ENCODE data around the gene GLRX.
"Not testable (repeated sequence)": the region's sequence is repeated elsewhere in the genome, so short reads cannot be mapped to it uniquely, and the experiment has no call there.

GLRX gene

DNA sequence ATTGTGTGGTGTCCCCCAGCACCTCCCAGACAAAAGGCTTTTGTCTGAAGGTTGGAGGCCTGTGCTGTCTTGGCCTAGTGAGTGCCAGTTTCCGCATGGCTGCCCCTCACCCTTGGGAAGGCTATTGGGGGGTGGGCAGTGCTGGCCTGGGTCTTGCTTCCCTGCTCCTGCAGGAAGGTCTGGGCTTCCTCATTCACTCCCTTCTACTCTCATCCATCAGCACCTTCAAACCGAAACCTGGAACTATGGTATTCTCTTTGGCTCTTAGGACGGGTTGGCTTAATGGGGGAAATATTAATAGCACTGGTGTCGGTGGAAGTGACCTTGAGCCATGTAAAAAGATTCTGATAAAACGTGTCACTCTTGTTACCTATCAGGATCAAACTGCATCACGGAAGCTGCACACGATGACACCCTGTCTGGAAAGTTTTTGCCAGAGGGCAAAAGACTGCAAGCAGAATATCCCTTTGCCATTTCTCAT is 34.0 kb upstream of the GLRX start:
- no peak for FAIRE-seq
- DNase-seq (ENCODE audit: insufficient read length, low spot score) = no peak
- TF ChIP-seq SPI1 (IDR thresholded peaks at IDR 0.05; ENCODE audit: low read depth, low read length) = no peak
- TF ChIP-seq POLR2AphosphoS5 (IDR thresholded peaks at IDR 0.05; ENCODE audit: low read depth, low read length) = no peak
- no peak for TF ChIP-seq PAX5 (IDR thresholded peaks at IDR 0.05; ENCODE audit: insufficient read depth, low read length, severe bottlenecking)
- no peak for TF ChIP-seq POU2F2 (IDR thresholded peaks at IDR 0.05; ENCODE audit: low read depth, low read length)
- TF ChIP-seq POLR2A (IDR thresholded peaks at IDR 0.05; ENCODE audit: low read depth, low read length) = no peak
- no peak for TF ChIP-seq TAF1 (IDR thresholded peaks at IDR 0.05; ENCODE audit: low read depth, low read length)

DNA sequence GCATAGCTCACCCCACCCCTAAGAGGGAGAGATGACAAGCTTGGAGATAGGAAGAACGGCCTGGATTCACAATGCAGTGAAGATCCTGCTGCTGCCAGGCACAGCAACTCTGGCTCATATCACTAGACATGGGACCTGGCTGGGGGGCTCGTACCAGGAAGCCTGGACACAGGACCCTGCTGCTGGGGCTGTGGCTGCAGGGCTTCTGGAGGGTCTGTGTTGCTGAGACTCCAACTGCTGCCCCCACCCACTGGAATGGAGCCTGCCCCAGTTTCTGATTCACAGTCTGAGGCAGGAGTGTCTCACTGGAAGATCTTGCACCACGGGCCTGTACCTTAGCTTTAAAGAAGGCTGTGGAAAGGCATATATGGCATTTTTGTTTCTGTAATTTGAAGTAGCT is 31.0 kb upstream of the GLRX start:
- no peak for TF ChIP-seq POLR2AphosphoS5 (IDR thresholded peaks at IDR 0.05; ENCODE audit: low read depth, low read length)
- no peak for TF ChIP-seq TAF1 (IDR thresholded peaks at IDR 0.05; ENCODE audit: low read depth, low read length)
- no peak for TF ChIP-seq SPI1 (IDR thresholded peaks at IDR 0.05; ENCODE audit: low read depth, low read length)
- TF ChIP-seq POU2F2 (IDR thresholded peaks at IDR 0.05; ENCODE audit: low read depth, low read length) = no peak
- no peak for TF ChIP-seq POLR2A (IDR thresholded peaks at IDR 0.05; ENCODE audit: low read depth, low read length)
- no peak for TF ChIP-seq PAX5 (IDR thresholded peaks at IDR 0.05; ENCODE audit: insufficient read depth, low read length, severe bottlenecking)
- DNase-seq (ENCODE audit: insufficient read length, low spot score) = no peak
- FAIRE-seq = no peak

DNA sequence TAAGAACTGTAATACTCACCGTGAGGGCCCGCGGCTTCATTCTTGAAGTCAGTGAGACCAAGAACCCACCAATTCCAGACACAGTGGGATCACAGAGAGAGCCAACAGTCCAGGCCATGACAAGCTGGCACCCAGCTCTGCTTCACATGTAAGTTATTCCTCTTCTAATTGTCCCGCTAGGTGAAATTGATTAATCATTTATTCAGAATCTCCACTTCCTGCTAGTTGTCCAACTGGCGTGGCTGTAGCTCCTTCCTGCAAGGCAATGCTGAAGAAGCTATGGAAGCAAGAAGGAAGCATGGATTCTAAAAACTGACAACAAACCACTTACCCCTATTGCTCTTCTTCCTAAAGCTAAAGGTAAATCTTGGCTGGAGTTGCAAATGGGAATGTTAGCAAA is 30.0 kb upstream of the GLRX start:
- TF ChIP-seq POU2F2 (IDR thresholded peaks at IDR 0.05; ENCODE audit: low read depth, low read length) (no peak), TAF1 (IDR thresholded peaks at IDR 0.05; ENCODE audit: low read depth, low read length) (no peak), SPI1 (IDR thresholded peaks at IDR 0.05; ENCODE audit: low read depth, low read length) (no peak), POLR2AphosphoS5 (IDR thresholded peaks at IDR 0.05; ENCODE audit: low read depth, low read length) (no peak), PAX5 (IDR thresholded peaks at IDR 0.05; ENCODE audit: insufficient read depth, low read length, severe bottlenecking) (no peak), POLR2A (IDR thresholded peaks at IDR 0.05; ENCODE audit: low read depth, low read length) (no peak)
- FAIRE-seq (no peak), DNase-seq (ENCODE audit: insufficient read length, low spot score) (no peak)

DNA sequence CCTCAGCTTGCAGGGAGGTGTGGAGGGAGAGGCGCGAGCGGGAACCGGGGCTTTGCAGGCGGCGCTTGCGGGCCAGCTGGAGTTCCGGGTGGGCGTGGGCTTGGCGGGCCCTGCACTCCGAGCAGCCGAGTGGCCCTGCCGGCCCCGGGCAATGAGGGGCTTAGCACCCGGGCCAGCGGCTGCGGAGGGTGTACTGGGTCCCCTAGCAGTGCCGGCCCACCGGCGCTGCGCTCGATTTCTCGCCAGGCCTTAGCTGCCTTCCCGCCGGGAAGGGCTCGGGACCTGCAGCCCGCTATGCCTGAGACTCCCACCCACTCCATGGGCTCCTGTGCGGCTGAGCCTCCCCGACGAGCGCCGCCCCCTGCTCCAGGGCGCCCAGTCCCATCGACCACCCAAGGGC is 28.6 kb upstream of the GLRX start:
- not testable (repeated sequence) for FAIRE-seq; DNase-seq (ENCODE audit: insufficient read length, low spot score)

DNA sequence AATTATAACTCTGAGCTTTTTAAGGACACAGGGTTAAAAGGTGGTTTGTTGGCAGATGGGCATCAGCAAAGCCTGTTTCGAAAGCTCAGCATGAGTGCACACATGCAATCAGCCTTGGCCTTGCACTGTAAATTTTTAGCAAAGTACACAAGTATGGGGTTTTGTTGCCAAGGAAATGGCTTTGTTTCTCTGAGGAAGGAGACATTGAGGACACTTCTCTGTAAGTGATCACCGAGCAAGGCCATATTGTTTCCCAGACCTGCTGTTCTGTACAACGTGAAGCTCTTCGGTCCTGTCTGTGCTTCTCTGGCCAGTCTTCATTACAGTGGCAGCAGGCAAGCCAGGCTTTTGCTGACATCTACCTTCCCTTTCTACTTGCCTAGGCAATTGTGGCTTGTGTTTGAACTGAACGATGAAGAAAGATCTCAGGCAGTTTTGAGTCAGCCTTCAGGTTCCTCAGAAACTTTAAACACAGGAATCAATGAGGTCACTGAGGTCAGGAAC is 27.9 kb upstream of the GLRX start:
- FAIRE-seq = no peak
- TF ChIP-seq POU2F2 (IDR thresholded peaks at IDR 0.05; ENCODE audit: low read depth, low read length) (no peak), POLR2AphosphoS5 (IDR thresholded peaks at IDR 0.05; ENCODE audit: low read depth, low read length) (no peak), TAF1 (IDR thresholded peaks at IDR 0.05; ENCODE audit: low read depth, low read length) (no peak), PAX5 (IDR thresholded peaks at IDR 0.05; ENCODE audit: insufficient read depth, low read length, severe bottlenecking) (no peak), POLR2A (IDR thresholded peaks at IDR 0.05; ENCODE audit: low read depth, low read length) (no peak), SPI1 (IDR thresholded peaks at IDR 0.05; ENCODE audit: low read depth, low read length) (no peak)
- no peak for DNase-seq (ENCODE audit: insufficient read length, low spot score)

DNA sequence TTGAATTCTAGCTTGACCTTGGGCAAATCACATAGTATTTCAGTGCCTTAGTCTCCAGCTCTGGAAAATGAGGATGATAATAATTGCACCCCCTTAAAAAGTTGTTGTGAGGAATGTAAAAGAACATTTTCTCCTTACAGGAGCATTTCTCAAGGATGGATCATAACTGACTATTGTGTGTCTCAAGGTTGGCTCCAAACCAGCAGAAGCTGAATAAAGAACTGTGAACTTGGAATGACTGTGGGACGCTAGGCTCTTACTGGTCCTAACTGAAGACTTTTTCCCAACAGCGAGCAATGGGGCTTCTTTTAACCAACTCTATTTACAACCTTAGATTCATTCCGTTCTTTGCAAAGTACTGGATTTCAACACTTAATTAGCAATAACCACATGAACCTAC is 26.2 kb upstream of the GLRX start:
- TF ChIP-seq POLR2AphosphoS5 (IDR thresholded peaks at IDR 0.05; ENCODE audit: low read depth, low read length) (no peak), POU2F2 (IDR thresholded peaks at IDR 0.05; ENCODE audit: low read depth, low read length) (no peak), SPI1 (IDR thresholded peaks at IDR 0.05; ENCODE audit: low read depth, low read length) (no peak), TAF1 (IDR thresholded peaks at IDR 0.05; ENCODE audit: low read depth, low read length) (no peak), POLR2A (IDR thresholded peaks at IDR 0.05; ENCODE audit: low read depth, low read length) (no peak), PAX5 (IDR thresholded peaks at IDR 0.05; ENCODE audit: insufficient read depth, low read length, severe bottlenecking) (no peak)
- no peak for FAIRE-seq
- no peak for DNase-seq (ENCODE audit: insufficient read length, low spot score)

DNA sequence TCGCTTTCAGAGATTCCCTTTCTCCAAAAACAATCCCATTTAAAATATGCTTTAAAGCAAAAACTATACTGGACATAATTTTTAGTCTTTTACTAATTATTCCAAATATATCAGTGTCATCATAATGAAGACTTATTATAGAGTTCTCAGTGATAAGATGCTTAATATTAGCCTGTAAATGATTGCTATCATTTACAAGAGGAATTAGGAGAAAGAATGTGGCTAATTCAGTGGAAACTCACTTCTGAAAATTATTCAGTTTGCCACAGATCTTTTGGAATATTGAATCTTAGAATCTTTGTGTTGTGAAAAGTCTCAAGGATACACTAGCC is 24.7 kb upstream of the GLRX start:
- no peak for DNase-seq (ENCODE audit: insufficient read length, low spot score)
- TF ChIP-seq POU2F2 (IDR thresholded peaks at IDR 0.05; ENCODE audit: low read depth, low read length) (no peak), SPI1 (IDR thresholded peaks at IDR 0.05; ENCODE audit: low read depth, low read length) (no peak), PAX5 (IDR thresholded peaks at IDR 0.05; ENCODE audit: insufficient read depth, low read length, severe bottlenecking) (no peak), POLR2A (IDR thresholded peaks at IDR 0.05; ENCODE audit: low read depth, low read length) (no peak)
- no peak for FAIRE-seq

DNA sequence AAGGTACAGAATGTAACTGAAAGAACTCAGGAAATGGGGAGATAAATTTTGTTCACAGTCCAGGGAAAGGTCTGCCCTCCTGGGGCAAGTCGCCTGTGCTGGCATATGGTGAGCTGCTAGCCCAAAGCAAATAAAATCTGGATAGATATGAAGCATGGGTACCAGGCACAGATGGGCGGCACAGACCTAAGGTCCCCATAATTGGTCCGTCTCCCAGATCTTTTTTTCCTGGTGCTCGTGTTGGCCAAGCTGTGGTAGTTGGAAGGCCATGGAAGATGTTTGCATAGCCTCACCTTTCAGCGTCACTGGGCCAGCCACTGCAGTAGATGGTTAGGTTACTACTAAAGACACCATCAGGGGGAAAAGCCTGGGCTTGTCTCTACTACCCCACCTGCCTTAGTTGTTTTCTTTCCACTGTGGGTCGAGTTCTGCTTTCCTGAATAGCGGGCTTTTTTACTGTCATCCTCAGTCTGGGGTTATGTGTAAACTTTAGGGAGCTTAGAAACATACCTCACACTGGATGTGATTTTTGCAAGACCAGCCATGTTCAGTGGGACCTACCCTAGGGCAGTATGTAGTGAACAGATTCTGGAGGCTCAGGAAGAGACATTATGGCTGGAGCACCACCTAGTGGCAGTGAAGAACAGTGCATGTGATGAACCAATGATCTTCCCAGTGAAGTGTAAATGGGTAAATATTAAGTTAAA is 24.2 kb upstream of the GLRX start:
- TF ChIP-seq POU2F2 (IDR thresholded peaks at IDR 0.05; ENCODE audit: low read depth, low read length) (no peak), POLR2AphosphoS5 (IDR thresholded peaks at IDR 0.05; ENCODE audit: low read depth, low read length) (no peak), SPI1 (IDR thresholded peaks at IDR 0.05; ENCODE audit: low read depth, low read length) (no peak), TAF1 (IDR thresholded peaks at IDR 0.05; ENCODE audit: low read depth, low read length) (no peak), PAX5 (IDR thresholded peaks at IDR 0.05; ENCODE audit: insufficient read depth, low read length, severe bottlenecking) (no peak), POLR2A (IDR thresholded peaks at IDR 0.05; ENCODE audit: low read depth, low read length) (no peak)
- peak; percentile 82 for FAIRE-seq

DNA sequence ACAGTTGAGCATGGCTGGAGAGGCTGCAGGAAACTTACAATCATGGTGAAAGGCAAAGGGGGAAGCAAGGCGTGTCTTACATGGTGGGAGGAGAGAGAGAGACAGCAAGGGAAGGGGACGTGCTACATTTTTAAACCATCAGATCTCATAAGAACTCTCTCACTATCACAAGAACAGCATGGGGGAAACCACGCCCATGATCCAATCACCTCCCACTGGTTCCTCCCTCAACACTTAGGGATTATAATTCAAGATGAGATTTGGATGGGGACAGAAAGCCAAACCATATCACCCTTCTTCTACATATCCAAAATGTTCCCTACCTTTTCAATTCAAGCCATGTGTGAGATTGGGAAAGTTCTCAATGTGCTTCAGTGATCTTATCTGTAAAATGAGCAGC is 22.9 kb upstream of the GLRX start:
- DNase-seq (ENCODE audit: insufficient read length, low spot score) (no peak), FAIRE-seq (no peak)
- TF ChIP-seq POU2F2 (IDR thresholded peaks at IDR 0.05; ENCODE audit: low read depth, low read length) (no peak), SPI1 (IDR thresholded peaks at IDR 0.05; ENCODE audit: low read depth, low read length) (no peak), POLR2AphosphoS5 (IDR thresholded peaks at IDR 0.05; ENCODE audit: low read depth, low read length) (no peak), TAF1 (IDR thresholded peaks at IDR 0.05; ENCODE audit: low read depth, low read length) (no peak), PAX5 (IDR thresholded peaks at IDR 0.05; ENCODE audit: insufficient read depth, low read length, severe bottlenecking) (no peak), POLR2A (IDR thresholded peaks at IDR 0.05; ENCODE audit: low read depth, low read length) (no peak)

More for the DNA sequence above, 24.2 kb upstream of the GLRX start:
- no peak for DNase-seq (ENCODE audit: insufficient read length, low spot score)

DNA sequence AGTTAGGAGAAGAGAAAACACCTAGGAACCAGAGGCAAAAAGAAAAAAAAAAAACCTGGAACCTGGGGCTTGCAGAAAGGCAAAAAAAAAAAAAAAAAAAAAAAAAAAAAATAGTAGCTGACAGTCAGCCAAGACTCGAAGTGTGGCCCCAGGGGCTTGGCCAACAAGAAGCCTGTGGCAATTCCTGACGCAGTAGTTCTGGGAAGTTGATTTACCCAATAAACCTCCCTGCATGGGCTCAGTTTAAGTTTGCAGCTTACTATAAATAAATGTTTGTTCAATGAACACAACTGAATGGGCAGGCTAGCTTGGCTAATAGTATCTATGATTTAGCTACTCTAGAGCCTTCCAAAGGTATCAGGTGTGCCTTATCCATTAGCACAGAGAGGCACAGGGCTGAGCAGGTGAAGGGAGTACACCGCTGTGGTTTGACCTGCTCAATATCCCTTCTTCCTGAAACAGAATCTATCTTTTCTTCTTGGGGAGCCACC is 21.3 kb upstream of the GLRX start:
- TF ChIP-seq TAF1 (IDR thresholded peaks at IDR 0.05; ENCODE audit: low read depth, low read length) (no peak), PAX5 (IDR thresholded peaks at IDR 0.05; ENCODE audit: insufficient read depth, low read length, severe bottlenecking) (no peak), SPI1 (IDR thresholded peaks at IDR 0.05; ENCODE audit: low read depth, low read length) (no peak), POLR2AphosphoS5 (IDR thresholded peaks at IDR 0.05; ENCODE audit: low read depth, low read length) (no peak), POU2F2 (IDR thresholded peaks at IDR 0.05; ENCODE audit: low read depth, low read length) (no peak), POLR2A (IDR thresholded peaks at IDR 0.05; ENCODE audit: low read depth, low read length) (no peak)

More for the DNA sequence above, 21.3 kb upstream of the GLRX start:
- no peak for DNase-seq (ENCODE audit: insufficient read length, low spot score)
- no peak for FAIRE-seq
